Colonic mucosa (tissue), 4 donors: ENCODE results near the gene GALNT18. TPM values are rescaled to one million over a fixed set of nuclear protein-coding genes. Genes with fewer than 3 reads are reported as not detected.

Experiments
- DNase-seq: peaks from one replicate; pipeline ENCODE4 v3.0.0-alpha.2; 2020
- H3K27ac ChIP-seq: fragments of 200-600 bp; one replicate; pipeline ENCODE4 v1.8.0; 2021
- H3K27me3 ChIP-seq: fragments of 200-600 bp; one replicate; pipeline ENCODE4 v1.8.0; 2021
- H3K36me3 ChIP-seq: fragments of 200-600 bp; one replicate; pipeline ENCODE4 v1.8.0; 2021
- H3K4me1 ChIP-seq: fragments of 200-600 bp; one replicate; pipeline ENCODE4 v1.8.0; 2021; ENCODE audit warnings: mild to moderate bottlenecking
- H3K4me3 ChIP-seq: fragments of 200-600 bp; one replicate; pipeline ENCODE4 v1.8.0; 2021
- H3K9ac ChIP-seq, 2 donors: one replicate each; pipeline ENCODE4 v1.7.0; 2013; ENCODE audit warnings: control low read depth in 2 of 2, low read depth in 2 of 2, low read length in 2 of 2
- H3K9me3 ChIP-seq: fragments of 200-600 bp; one replicate; pipeline ENCODE4 v1.8.0; 2021
- CTCF ChIP-seq: fragments of 200-600 bp; IDR thresholded peaks from one replicate; pipeline ENCODE4 v1.8.0; 2022; ENCODE audit warnings: antibody characterized with exemption, mild to moderate bottlenecking
- intact Hi-C: fragments of 100-400 bp; cut with DNase I; formaldehyde crosslinking; loops from one replicate; pipeline ENCODE4 v1.14.1; 2022
- total RNA-seq, 2 donors: library from RNA; stranded (reverse); fragmentation: NEBNext Ultra II Directional in 1 of 2; extraction: Animal tissue kit (Norgen Biotek cat#: 25700) in 1 of 2; gene quantifications; one replicate each; pipeline ENCODE4 v1.2.1, GENCODE V29; 2021
- donor health status: healthy.
- donor health status: DM: no; HTN: no; CAD: no.
- donor health status: DM: no; HTN: no; CAD: no.

Gene GALNT18
- total RNA-seq, 2 donors from 2014 or later, result 3.6 to 8.3 TPM

- no peaks in the 10 kb centered on the region for H3K4me1 ChIP-seq
- no peaks in the 10 kb centered on the region for H3K36me3 ChIP-seq
- no peak overlapping the region for H3K27ac ChIP-seq
- DNase-seq, result no peak
- no peak for TF ChIP-seq CTCF
- H3K9ac ChIP-seq, result no peak overlapping the region
- no peaks in the 10 kb centered on the region for H3K9me3 ChIP-seq
- no peaks in the 10 kb centered on the region for H3K27me3 ChIP-seq
- intact Hi-C loops, result no loop called here
- H3K4me3 ChIP-seq, result no peak overlapping the region
Measured at GRCh38 chr11:11586465-11586864, 35.3 kb downstream of the GALNT18 start.

GRCh38 chr11:11584937-11585336, 36.9 kb downstream of the GALNT18 start:
- no peak for DNase-seq
- Histone ChIP-seq H3K4me1 (no peaks in the 10 kb centered on the region), H3K27me3 (no peaks in the 10 kb centered on the region), H3K27ac (no peak overlapping the region), H3K9me3 (no peaks in the 10 kb centered on the region), H3K9ac (no peak overlapping the region), H3K36me3 (no peaks in the 10 kb centered on the region), H3K4me3 (no peak overlapping the region)
- TF ChIP-seq CTCF, result no peak
- intact Hi-C loops, result no loop called here

- H3K9me3 ChIP-seq, result no peaks in the 10 kb centered on the region
- no peaks in the 10 kb centered on the region for H3K36me3 ChIP-seq
- no peak for DNase-seq
- no peak overlapping the region for H3K9ac ChIP-seq
- no peak overlapping the region for H3K4me3 ChIP-seq
- no peaks in the 10 kb centered on the region for H3K27me3 ChIP-seq
- no peak for TF ChIP-seq CTCF
- no peak overlapping the region for H3K27ac ChIP-seq
- no peaks in the 10 kb centered on the region for H3K4me1 ChIP-seq
- intact Hi-C loops, result no loop called here
Measured at GRCh38 chr11:11584530-11584810, 37.3 kb downstream of the GALNT18 start.

- Histone ChIP-seq H3K4me1 (no peaks in the 10 kb centered on the region), H3K9ac (no peak overlapping the region), H3K27me3 (no peaks in the 10 kb centered on the region), H3K9me3 (no peaks in the 10 kb centered on the region), H3K4me3 (no peak overlapping the region), H3K36me3 (no peaks in the 10 kb centered on the region), H3K27ac (no peak overlapping the region)
- intact Hi-C loops, result no loop called here
- no peak for TF ChIP-seq CTCF
- no peak for DNase-seq
Measured at GRCh38 chr11:11583801-11584529, 37.8 kb downstream of the GALNT18 start.

GRCh38 chr11:11582011-11582701, 39.6 kb downstream of the GALNT18 start:
- Histone ChIP-seq H3K36me3 (no peaks in the 10 kb centered on the region), H3K9ac (no peak overlapping the region), H3K27me3 (no peaks in the 10 kb centered on the region), H3K27ac (no peak overlapping the region), H3K4me3 (no peak overlapping the region), H3K4me1 (no peaks in the 10 kb centered on the region), H3K9me3 (no peaks in the 10 kb centered on the region)
- TF ChIP-seq CTCF, result no peak
- DNase-seq, result no peak
- intact Hi-C loops, result no loop called here
